Measurements from ENCODE around the gene VAV1.

GRCh38 chr19:6809262-6809661 lies 36.8 kb downstream of the VAV1 start:
- TF ChIP-seq CTCF (IDR thresholded peaks at IDR 0.05) (no peak), POLR2A (IDR thresholded peaks at IDR 0.05) (no peak), EP300 (IDR thresholded peaks at IDR 0.05) (no peak)

All from ovary (tissue), 3 donors.